Activated naive CD8-positive, alpha-beta T cell treated with anti-CD3 and anti-CD28 coated beads, Interleukin-2, amount 50 U/mL, for 24 hours (primary cell): Measurements from ENCODE around the gene PCBP3.
"Not testable (repeated sequence)": the region's sequence is repeated elsewhere in the genome, so short reads cannot be mapped to it uniquely, and the experiment has no call there.

Experiments used
- ATAC-seq: fragments of 150-1000 bp; cut with Tn5 transposase; one replicate; pipeline ENCODE4 v1.10.0; 2021
- DNase-seq: peaks from one replicate; pipeline ENCODE4 v3.0.0; 2021
- H3K27ac Mint-ChIP-seq: one replicate; pipeline ENCODE4 v1.8.0; 2021; ENCODE audit warnings: mild to moderate bottlenecking, mixed read lengths
- H3K27me3 Mint-ChIP-seq: one replicate; pipeline ENCODE4 v1.8.0; 2021; ENCODE audit warnings: mixed read lengths
- H3K36me3 Mint-ChIP-seq: one replicate; pipeline ENCODE4 v1.8.0; 2021; ENCODE audit warnings: low read depth, mixed read lengths
- H3K4me1 Mint-ChIP-seq: one replicate; pipeline ENCODE4 v1.8.0; 2021; ENCODE audit warnings: mixed read lengths
- H3K4me3 Mint-ChIP-seq: one replicate; pipeline ENCODE4 v1.8.0; 2021; ENCODE audit warnings: mild to moderate bottlenecking, moderate library complexity, mixed read lengths
- H3K9me3 Mint-ChIP-seq: one replicate; pipeline ENCODE4 v1.8.0; 2021; ENCODE audit warnings: mixed read lengths

PCBP3 gene

DNA sequence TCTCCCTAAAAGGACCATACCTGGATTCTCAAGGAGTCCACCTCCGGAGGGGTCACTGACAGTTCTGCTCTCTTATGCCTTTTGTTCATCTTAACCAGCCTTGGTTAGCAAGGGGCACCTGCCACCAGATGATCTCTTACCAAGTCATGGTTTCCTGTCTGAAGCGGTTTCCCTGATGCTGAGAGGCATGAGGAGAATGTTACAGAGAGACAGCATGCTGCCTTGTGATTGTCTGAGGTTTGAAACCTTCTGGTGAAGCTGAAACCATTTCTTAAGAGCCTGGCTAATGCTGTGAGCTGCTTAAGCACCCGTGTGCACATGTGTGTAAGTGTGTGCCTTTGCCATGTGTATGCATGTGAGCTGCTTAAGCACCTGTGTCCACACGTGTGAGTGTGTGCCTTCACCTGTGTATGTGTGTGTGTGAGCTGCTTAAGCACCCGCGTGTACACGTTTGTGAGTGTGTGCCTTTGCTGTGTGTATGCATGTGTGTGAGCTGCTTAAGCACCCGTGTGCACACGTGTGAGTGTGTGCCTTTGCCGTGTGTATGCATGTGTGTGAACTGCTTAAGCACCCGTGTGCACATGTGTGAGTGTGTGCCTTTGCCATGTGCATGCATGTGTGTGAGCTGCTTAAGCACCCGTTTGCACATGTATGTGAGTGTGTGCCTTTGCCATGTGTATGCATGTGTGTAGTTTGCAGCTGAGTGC is 201.7 kb downstream of the PCBP3 start:
- no peak for DNase-seq
- Mint-ChIP-seq H3K4me3 (no peak overlapping the region), H3K36me3 (no peaks in the 10 kb centered on the region), H3K9me3 (peaks cover 5% of the 10 kb centered on the region), H3K27ac (no peak overlapping the region), H3K4me1 (peaks cover 11% of the 10 kb centered on the region), H3K27me3 (no peaks in the 10 kb centered on the region)
- ATAC-seq, result no peak

DNA sequence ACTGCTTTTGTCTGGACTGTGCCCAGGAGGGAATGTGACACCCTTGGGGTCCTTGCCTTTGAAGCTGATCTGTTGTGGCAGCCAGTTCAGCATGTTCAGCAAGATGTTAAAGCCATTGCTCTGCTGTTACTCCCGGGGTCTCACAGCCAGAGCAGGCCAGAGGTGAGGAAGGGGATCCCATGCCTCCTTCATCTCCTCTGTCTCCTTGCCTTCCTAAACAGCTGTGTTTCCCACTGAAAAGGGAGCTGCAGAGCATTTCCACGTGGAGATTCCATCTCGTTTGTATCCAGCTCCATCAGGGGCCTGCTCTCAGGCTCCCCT is 202.2 kb downstream of the PCBP3 start:
- ATAC-seq, result no peak

DNA sequence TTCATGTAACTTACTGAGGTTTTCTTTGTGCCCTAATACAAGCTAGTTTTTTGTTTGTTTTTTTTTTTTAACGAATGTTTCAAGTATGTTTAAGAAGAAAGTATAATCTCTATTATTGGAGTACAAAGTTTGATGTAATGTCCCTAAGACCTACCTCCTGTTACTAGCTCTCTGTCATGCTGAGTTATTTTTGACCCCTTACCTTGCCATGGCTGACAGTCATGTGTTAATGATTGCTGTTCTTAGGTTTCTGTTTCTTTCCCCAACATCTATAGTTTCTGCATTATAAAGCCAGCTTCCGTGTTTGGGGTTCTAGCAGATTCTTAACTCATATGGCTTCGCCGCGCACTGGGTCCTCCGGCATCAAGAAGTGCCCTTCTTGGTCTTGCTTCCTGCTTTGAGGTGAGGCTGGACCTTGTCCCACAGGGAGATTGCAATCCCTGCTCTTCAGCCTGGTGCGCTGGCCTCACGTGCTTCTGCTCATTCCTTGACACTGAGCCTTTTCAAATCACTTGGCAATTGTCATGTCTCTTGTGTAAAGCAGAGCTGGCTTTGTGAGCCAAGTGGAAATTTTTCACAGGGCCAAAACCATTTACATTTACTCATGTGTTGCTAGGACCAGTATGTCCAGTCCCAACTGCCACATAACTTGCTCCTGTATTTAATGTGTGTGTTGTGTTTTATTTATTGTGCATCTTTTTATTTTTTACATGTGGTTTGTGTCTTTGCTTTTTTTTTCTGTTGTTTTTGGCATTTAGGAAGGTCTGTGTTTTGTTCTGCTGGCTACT is 203.0 kb downstream of the PCBP3 start:
- H3K4me3 Mint-ChIP-seq, result no peak overlapping the region
- peaks cover 4% of the 10 kb centered on the region for H3K27me3 Mint-ChIP-seq
- DNase-seq (no peak), ATAC-seq (no peak)
- no peaks in the 10 kb centered on the region for H3K9me3 Mint-ChIP-seq
- H3K27ac Mint-ChIP-seq, result no peak overlapping the region
- peaks cover 11% of the 10 kb centered on the region for H3K4me1 Mint-ChIP-seq
- no peaks in the 10 kb centered on the region for H3K36me3 Mint-ChIP-seq

More for the DNA sequence above, 202.2 kb downstream of the PCBP3 start:
- Mint-ChIP-seq H3K27ac (no peak overlapping the region), H3K4me3 (no peak overlapping the region), H3K4me1 (peaks cover 11% of the 10 kb centered on the region), H3K36me3 (no peaks in the 10 kb centered on the region), H3K9me3 (peaks cover 5% of the 10 kb centered on the region), H3K27me3 (peaks cover 2% of the 10 kb centered on the region)
- no peak for DNase-seq

DNA sequence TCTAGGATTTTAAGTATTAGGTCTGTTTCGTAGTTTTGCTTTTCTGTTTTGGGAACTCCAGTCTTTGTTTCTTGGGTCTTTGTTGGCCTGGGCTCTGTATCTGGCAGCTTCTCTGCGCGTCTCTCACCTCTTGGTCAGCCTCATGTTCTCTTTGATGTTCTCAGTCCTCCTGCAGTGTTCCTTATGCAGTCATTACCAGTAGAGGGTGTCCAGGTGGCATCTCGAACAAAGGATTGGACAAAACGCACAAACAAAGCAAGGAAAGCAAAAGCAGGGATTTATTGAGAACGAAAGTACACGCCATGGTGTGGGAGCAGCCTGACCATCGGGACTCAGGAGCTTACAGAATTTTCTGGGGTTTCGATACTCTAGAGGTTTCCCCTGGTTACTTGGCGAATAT is 204.3 kb downstream of the PCBP3 start:
- Mint-ChIP-seq H3K4me1 (peaks cover 11% of the 10 kb centered on the region), H3K4me3 (no peak overlapping the region), H3K36me3 (no peaks in the 10 kb centered on the region), H3K27me3 (peaks cover 4% of the 10 kb centered on the region), H3K9me3 (no peaks in the 10 kb centered on the region), H3K27ac (no peak overlapping the region)
- DNase-seq (no peak), ATAC-seq (no peak)

DNA sequence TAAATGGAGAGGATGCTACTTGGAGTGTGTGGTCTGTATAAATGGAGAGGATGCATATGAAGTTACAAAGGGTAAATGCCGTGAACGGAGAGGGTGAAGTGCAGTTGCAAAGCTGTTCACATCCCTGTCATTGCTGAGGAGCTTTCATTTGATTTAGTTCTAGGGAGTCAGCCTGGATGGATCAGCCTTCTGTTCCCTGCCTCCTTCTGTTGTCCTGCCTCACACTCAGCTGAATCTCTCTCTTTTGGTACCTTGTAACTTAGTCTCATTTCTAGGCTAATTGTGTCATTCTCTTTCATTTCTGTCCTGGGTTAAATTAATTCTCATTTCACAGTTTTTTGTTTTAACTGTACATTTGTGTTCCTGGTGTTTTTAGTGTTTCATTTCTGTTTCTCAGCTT is 204.8 kb downstream of the PCBP3 start:
- no peak for DNase-seq
- H3K27ac Mint-ChIP-seq, result no peak overlapping the region
- H3K9me3 Mint-ChIP-seq, result no peaks in the 10 kb centered on the region
- H3K4me1 Mint-ChIP-seq, result peaks cover 11% of the 10 kb centered on the region
- H3K4me3 Mint-ChIP-seq, result no peak overlapping the region
- no peak for ATAC-seq
- no peaks in the 10 kb centered on the region for H3K36me3 Mint-ChIP-seq
- H3K27me3 Mint-ChIP-seq, result peaks cover 4% of the 10 kb centered on the region

DNA sequence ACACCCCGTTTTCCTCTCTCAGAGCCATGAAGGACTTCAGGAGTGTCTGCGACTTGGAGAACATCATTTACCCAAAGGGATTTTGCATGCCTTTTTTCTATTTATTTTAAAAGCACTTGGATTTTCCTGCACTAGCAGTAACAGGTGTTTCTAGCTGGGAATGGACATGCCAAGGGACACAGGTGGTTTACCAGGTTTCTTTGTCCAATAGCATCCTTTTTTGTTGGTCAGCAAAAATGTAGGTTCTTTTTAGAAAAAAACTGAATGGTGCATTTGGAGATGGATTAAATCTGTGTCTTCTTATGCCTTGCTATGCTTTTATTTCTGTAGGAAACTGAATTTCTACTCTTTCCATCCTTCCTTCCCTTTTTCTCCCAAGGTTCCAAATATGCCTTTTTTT is 205.3 kb downstream of the PCBP3 start:
- no peak for ATAC-seq

DNA sequence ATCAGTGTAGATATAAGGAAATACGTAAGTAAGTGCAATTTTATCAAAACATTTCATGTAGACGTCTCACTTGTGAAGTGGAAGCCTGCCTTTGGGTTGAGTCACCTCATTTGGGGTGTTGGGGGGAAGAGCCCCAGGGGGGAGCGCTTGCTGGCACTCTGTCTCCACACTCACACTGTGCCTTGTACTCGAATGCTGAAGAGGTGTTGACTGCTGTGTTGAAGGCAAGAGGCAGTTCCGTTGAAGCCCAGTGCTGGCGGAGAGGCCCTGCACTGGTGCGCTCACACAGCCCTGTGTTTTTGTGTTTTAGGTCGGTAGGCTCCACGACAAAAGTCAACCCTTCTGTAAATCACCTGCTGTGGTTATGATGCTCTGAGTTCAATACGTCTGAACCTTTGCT is 206.1 kb downstream of the PCBP3 start:
- Mint-ChIP-seq H3K27me3 (peaks cover 9% of the 10 kb centered on the region), H3K4me3 (no peak overlapping the region), H3K9me3 (no peaks in the 10 kb centered on the region), H3K4me1 (peaks cover 11% of the 10 kb centered on the region), H3K36me3 (no peaks in the 10 kb centered on the region), H3K27ac (no peak overlapping the region)
- ATAC-seq (no peak), DNase-seq (no peak)

More for the DNA sequence above, 205.3 kb downstream of the PCBP3 start:
- H3K4me1 Mint-ChIP-seq, result peaks cover 11% of the 10 kb centered on the region
- H3K9me3 Mint-ChIP-seq, result no peaks in the 10 kb centered on the region
- H3K27me3 Mint-ChIP-seq, result peaks cover 6% of the 10 kb centered on the region
- H3K27ac Mint-ChIP-seq, result no peak overlapping the region
- no peak overlapping the region for H3K4me3 Mint-ChIP-seq
- no peak for DNase-seq
- H3K36me3 Mint-ChIP-seq, result no peaks in the 10 kb centered on the region

DNA sequence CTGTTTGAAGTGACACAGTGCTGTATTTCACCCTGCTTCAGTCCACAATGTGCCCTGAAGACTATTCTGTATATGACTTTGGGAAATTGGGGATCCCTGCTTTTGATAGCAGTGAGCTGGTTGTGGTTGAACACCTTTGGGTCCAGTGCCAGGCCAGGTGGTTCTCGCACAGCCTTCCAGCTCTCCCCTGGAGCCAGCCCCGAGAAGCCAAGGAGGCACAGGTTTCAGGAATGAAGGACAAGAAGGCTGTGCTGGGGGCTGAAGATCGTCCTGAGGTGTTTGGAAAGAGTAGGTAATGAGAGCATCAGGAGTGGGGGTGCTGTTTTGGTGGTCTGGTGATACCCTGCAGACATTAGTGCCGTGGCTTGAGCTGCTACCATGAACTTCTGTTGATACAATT is 206.7 kb downstream of the PCBP3 start:
- peaks cover 7% of the 10 kb centered on the region for H3K4me1 Mint-ChIP-seq
- no peak overlapping the region for H3K27ac Mint-ChIP-seq
- ATAC-seq (no peak), DNase-seq (no peak)
- H3K9me3 Mint-ChIP-seq, result no peaks in the 10 kb centered on the region
- no peaks in the 10 kb centered on the region for H3K36me3 Mint-ChIP-seq
- H3K27me3 Mint-ChIP-seq, result peaks cover 10% of the 10 kb centered on the region
- no peak overlapping the region for H3K4me3 Mint-ChIP-seq

DNA sequence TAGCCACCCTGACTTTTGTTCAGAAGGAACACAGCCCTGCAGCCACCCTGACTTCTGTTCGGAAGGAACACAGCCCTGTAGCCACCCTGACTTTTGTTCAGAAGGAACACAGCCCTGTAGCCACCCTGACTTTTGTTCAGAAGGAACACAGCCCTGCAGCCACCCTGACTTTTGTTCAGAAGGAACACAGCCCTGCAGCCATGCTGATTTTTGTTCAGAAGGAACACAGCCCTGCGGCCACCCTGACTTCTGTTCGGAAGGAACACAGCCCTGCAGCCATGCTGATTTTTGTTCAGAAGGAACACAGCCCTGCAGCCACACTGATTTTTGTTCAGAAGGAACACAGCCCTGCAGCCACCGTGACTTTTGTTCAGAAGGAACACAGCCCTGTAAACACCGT is 208.9 kb downstream of the PCBP3 start:
- not testable (repeated sequence) for ATAC-seq, H3K4me1 Mint-ChIP-seq, H3K27ac Mint-ChIP-seq, H3K4me3 Mint-ChIP-seq, H3K9me3 Mint-ChIP-seq, DNase-seq, H3K36me3 Mint-ChIP-seq
- H3K27me3 Mint-ChIP-seq, result peaks cover 10% of the 10 kb centered on the region

DNA sequence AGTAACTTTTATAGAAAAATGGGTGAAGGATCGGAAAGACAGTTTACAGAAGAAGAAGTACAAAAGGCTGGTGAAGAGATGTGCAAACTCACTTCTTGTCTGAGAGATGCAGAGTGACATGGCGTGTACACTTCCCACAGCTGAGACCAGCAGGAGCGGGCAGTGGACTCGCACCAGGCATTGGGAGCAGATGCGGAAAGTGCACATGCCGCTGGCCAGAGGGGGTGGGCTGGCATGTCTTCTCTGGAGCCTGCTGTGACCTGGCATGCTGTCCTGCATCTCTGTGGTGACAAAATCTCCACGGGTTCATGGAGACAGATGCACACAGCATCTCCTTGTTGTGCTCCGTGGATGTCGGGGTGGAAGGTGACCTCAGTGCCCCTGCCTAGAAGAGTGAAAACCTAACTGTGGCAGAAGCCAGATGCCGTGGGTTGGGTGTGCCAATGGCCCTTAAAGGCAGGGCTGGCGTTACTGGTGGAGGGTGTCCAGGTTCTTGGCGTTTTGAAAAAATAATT is 209.4 kb downstream of the PCBP3 start:
- Mint-ChIP-seq H3K27ac (no peak overlapping the region), H3K9me3 (no peaks in the 10 kb centered on the region), H3K4me1 (no peaks in the 10 kb centered on the region), H3K36me3 (no peaks in the 10 kb centered on the region), H3K4me3 (no peak overlapping the region), H3K27me3 (peaks cover 10% of the 10 kb centered on the region)
- ATAC-seq (no peak), DNase-seq (no peak)

DNA sequence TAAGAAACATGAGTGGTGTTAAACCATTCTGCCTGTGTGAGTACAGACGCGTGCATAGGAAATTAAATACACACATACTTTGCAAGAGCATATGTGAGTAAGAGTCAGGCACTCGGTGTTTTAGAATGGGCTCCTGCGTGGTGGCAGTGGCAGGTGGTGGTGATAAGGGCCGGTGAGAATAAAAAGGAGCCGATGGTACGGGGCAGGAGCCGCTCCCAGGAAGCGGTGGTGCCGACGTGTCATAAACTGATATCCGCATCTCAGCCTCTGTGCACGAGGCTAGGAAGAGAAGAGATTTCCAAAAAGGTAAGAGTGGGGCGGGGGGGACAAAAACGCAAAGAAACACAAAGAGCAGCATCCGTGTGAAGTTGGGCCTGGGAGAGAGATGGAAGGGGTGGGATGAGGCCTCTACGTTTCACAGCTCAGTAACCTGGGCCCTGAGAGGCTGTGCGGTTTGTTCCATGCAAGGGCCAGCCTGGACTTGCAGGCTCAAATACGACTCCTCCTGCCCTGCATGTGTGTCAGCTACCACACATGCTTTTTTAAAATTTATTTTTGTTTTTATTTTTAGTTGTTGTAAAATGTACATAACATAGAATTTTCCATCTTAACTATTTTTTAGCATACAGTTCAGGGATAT is 210.3 kb downstream of the PCBP3 start:
- H3K27ac Mint-ChIP-seq, result no peak overlapping the region
- peaks cover 10% of the 10 kb centered on the region for H3K27me3 Mint-ChIP-seq
- DNase-seq (no peak), ATAC-seq (no peak)
- H3K4me1 Mint-ChIP-seq, result no peaks in the 10 kb centered on the region
- no peaks in the 10 kb centered on the region for H3K9me3 Mint-ChIP-seq
- no peak overlapping the region for H3K4me3 Mint-ChIP-seq
- no peaks in the 10 kb centered on the region for H3K36me3 Mint-ChIP-seq

DNA sequence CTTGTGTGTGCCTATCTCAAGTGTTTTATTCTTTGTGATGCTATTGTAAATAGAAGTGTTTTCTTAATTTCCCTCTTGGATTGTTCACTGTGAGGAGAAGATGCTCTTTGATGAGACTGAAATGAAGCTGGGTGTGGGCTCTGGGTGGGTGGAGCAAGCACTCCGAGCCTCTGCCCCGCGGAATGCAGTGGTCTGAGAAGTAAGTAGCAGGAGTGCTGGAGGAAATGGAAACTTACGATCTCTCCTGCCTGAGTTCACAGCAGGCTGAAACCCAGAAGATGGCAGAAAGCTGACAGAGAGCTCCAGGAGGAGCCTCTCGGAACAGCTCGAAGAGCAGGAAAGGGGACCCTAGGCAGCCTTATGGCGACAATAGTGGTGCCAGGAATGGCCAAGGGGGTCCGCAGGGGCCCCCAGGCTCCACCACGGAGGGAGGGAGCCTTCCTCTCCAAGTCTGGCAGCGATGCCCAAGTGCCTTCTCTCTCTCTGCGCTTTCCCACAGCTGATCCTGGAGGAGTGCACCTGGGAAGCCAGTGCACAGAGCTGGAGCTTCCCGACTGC is 211.2 kb downstream of the PCBP3 start:
- Mint-ChIP-seq H3K4me1 (no peaks in the 10 kb centered on the region), H3K36me3 (no peaks in the 10 kb centered on the region), H3K27ac (no peak overlapping the region), H3K4me3 (no peak overlapping the region), H3K27me3 (peaks cover 10% of the 10 kb centered on the region), H3K9me3 (no peaks in the 10 kb centered on the region)
- DNase-seq (no peak), ATAC-seq (no peak)

DNA sequence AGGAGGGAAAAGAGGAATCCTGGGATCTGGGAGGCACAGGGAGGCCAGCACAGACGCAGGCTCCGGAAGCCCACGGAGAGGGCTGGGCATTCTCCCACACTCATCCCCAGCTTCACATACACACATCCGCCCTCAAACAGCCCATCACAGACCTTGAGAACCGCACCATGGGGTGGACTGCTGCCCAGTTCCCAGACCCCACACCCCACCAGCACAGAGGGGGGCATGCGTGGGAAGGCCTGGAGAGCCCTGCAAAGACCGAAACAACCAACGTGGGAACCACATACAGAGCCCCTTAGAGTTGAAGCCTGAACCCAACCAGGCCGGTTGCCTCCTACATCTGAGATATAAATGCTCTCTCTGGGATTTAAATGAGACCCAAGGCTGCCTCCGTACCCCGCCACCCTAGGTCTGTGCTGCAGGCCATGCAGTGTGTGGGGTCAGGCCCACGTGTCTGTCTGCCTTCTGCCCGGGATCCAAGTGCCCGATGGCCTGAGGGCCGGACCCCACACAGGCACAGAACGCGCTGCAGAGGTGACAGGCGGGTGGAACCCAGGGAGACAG is 211.8 kb downstream of the PCBP3 start:
- DNase-seq (no peak), ATAC-seq (no peak)
- H3K4me1 Mint-ChIP-seq, result no peaks in the 10 kb centered on the region
- no peaks in the 10 kb centered on the region for H3K36me3 Mint-ChIP-seq
- H3K9me3 Mint-ChIP-seq, result no peaks in the 10 kb centered on the region
- peaks cover 9% of the 10 kb centered on the region for H3K27me3 Mint-ChIP-seq
- H3K27ac Mint-ChIP-seq, result no peak overlapping the region
- no peak overlapping the region for H3K4me3 Mint-ChIP-seq

DNA sequence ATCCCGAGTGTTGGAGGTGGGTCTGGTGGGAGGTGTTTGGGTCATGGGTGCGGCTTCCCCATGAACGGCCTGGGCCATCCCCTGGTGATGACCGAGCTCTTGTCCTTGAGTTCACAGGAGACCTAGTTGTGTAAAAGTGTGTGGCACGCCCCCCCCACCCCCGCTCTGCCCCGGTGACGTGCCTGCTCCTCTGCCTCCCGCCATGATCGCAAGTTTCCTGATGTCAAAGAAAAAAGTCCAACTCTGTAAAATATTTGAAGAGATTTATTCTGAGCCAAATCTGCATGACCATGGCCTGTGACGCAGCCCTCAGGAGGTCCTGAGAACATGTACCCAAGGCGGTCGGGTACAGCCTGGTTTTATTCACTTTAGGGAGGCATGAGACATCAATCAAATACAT is 212.9 kb downstream of the PCBP3 start:
- H3K4me3 Mint-ChIP-seq, result no peak overlapping the region
- H3K4me1 Mint-ChIP-seq, result peaks cover 1% of the 10 kb centered on the region
- H3K9me3 Mint-ChIP-seq, result no peaks in the 10 kb centered on the region
- DNase-seq (no peak), ATAC-seq (no peak)
- no peak overlapping the region for H3K27ac Mint-ChIP-seq
- no peaks in the 10 kb centered on the region for H3K36me3 Mint-ChIP-seq
- H3K27me3 Mint-ChIP-seq, result peaks cover 7% of the 10 kb centered on the region
